Measurements from ENCODE around the gene TRIM74.
"Not testable (repeated sequence)": the region's sequence is repeated elsewhere in the genome, so short reads cannot be mapped to it uniquely, and the experiment has no call there.

GRCh38 chr7:72960029-72960428 lies 9.2 kb downstream of the TRIM74 start:
- not testable (repeated sequence) for TF ChIP-seq CTCF (IDR thresholded peaks at IDR 0.05; ENCODE audit: control extremely low read depth in 1 of 3, insufficient read depth in 1 of 3, low read depth in 1 of 3, low read length in 3 of 3); POLR2A (IDR thresholded peaks at IDR 0.05; ENCODE audit: control extremely low read depth in 1 of 2, low read depth in 2 of 2, low read length in 2 of 2)
